Inflammatory macrophage treated with lipopolysaccharide for 4 hours (primary cell): Measurements from ENCODE around the gene HOXA4.
A peak's percentile ranks its signal among the peaks of the same experiment; 100 is the strongest.

Experiments
- DNase-seq: peaks from one replicate; pipeline ENCODE4 v3.0.0-alpha.2; 2020

Gene HOXA4

DNA sequence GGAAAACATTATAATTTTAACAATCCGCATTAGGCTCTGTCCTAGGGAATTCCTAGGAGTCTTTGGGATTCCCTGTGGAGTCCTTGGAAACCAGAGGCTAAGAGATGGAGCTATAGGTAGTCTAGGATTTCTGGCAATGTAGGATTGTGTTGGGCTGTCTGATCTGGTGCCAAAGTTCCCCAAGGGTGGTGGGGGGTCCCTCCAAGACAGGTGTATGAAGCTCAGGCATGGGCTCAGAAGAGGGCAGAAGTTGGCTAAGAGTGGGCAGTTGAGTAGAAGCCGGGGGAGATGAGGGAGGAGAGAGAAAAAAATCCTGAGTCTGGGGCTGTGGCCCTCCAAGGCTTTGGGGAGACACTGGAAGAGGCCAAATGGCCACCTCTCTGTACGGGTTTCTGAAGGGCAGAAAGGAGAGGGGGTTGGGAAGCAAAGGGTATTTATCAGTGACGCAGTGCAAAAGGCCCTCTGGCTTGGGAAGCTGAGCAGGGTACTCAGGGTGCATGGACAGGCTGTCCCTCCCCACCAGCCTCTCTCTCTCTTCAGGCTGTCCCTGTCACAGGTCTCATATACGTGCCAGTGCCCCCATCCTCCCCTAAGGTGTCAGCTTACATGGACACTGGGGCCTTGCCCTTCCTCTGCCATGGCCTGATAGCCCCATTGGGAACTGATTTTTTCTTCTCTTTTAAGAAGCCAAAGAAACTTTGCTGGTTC lies 16.1 kb upstream of the HOXA4 start:
- no peak for DNase-seq

DNA sequence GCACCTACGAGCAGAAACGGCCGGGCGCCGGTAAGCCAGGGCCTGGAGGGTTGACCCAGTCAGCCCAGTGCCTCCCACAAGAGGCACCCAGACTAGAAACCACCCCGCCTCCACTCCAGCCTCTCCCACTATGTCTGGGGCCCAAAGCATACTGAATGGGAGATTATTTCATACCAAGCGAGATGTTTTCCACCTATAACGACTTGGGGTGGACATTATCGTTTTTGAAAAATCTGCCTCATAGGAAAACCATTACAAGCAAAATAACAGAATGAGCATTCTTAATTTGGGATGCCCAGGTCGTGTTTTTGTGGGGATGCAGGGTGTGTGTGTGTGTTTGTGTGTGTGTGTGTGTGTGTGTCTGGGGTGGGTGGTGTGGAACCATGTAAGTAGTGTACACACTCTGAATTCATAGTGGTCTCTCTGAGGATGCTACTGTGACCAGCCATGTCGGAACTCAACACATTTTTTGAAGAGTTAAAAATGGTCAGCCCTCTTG lies 15.4 kb upstream of the HOXA4 start:
- no peak for DNase-seq

DNA sequence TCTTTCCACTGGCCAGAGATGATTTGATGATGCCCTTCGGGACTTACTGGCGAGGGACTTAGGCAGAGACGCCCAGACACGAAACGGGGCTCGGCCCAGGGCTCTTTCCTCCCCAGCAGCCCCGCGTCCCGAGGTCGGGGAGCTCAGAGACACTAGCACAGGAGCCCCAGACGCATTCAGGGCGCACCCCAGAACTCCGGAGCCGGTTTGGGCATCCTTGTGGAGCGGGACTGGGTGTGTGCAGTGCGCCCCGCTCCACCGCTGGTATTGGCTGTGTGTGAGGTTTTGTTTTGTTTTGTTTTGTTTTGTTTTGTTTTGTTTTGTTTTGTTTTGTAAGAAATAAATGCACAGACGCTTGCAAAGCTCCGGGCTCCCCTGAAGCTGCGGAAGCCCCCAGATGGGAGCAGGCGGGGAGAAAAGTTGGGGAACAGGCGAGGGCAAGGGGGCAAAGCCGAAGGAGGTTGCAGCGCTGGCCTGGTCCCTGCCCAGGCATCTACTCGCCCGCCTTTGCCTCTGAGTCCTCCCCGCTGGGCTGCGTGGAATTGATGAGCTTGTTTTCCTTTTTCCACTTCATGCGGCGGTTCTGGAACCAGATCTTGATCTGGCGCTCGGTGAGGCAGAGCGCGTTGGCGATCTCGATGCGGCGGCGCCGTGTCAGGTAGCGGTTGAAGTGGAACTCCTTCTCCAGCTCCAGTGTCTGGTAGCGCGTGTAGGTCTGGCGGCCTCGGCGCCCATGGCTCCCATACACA lies 14.8 kb upstream of the HOXA4 start:
- DNase-seq = no peak

DNA sequence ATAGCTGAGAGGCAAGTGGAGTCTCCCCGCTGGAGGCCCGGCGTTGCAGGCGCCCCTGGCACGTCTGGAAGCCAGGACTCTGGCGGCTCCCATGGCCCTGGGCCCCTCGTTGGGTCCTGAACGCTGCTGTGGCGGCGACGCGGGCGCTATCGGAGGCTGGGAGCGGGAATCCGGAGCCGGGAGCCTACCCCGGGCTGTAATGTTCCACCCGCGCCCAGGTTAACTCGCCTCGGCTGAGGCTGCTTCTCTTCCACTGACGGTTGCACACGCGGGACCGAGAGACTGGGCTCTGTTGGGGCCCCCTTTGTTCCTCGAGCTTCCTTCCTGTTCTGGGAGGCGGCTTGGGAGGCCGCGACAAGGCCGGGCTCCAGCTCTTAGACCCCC lies 14.2 kb upstream of the HOXA4 start:
- DNase-seq = no peak

DNA sequence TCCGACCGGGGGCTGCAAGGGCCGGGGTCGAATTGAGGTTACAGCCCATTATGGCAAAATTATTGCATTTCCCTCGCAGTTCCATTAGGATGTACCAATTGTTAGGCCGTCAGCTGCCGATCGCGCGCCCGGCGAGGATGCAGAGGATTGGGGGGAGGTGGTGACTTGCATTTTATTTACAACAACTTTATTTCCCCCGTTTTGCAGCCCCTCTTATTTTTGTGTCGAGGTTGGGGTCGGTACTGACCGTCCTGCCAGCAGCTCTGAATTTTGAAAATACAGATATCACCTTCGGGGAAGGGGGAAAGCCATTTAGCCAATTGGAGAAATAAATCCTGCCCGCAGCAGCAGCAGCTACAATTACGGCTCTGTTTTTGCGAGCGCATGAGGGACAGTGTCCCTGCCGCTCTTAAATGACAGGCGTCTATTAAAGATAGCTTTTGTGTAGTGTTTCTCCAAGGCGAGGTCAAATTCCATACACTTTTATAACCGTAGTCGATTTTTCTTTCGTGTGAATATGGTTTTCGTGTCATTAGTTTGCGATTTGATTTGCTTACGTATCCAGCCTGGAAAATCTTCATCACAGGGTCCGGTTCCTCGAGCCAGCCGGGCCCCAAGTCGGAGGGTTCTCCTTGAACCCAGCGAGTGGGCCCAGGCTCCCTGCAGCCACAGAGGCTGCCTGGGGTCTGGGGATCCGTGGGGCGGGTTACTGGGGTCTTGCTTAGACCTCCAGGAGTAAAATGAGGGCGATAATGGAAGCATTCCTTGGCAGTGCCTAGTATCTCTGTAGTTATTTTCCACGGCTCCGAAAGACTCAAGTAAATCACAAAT lies 13.6 kb upstream of the HOXA4 start:
- DNase-seq = no peak

DNA sequence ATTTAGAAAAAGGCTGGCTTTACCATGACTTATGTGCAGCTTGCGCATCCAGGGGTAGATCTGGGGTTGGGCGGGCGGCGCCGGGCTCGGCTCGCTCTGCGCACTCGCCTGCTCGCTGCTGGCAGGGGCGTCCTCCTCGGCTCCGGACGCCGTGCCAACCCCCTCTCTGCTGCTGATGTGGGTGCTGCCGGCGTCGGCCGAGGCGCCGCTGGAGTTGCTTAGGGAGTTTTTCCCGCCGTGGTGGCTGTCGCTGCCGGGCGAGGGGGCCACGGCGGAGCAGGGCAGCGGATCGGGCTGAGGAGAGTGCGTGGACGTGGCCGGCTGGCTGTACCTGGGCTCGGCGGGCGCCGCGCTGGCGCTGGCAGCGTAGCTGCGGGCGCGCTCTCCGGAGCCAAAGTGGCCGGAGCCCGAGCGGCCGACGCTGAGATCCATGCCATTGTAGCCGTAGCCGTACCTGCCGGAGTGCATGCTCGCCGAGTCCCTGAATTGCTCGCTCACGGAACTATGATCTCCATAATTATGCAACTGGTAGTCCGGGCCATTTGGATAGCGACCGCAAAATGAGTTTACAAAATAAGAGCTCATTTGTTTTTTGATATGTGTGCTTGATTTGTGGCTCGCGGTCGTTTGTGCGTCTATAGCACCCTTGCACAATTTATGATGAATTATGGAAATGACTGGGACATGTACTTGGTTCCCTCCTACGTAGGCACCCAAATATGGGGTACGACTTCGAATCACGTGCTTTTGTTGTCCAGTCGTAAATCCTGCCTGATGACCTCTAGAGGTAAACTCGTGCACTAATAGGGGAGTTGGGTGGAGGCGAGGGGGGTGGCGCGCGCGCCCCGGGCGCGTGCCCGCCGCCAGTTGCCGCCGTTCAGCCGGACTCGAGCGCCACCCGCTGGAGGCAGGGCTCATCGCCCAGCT lies 12.7 kb upstream of the HOXA4 start, which contains the start of gene HOXA5:
TSS of gene HOXA5 (minus strand) at position 659 of the 927 bp plus-strand sequence. CDS start at position 585, 74 bp downstream.
- DNase-seq = peak; percentile 70

DNA sequence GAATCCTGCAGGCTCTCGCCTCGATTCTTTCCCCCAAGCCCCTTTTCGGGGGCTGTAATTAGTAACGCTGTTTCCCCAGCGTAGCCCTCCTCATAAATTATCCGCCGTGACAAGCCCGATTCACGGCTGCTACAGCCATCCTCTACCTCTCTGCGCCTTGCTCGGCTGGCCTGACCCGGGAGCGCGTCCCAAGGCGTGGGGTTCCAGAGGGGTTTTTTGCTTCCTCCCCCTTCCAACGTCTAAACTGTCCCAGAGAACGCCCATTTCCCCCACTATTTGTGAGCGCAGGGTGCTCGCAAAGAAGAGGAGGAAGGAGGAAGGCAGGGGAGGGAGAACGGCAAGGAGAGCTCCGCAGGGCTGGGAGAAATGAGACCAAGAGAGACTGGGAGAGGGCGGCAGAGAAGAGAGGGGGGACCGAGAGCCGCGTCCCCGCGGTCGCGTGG lies 12.0 kb upstream of the HOXA4 start:
- no peak for DNase-seq

DNA sequence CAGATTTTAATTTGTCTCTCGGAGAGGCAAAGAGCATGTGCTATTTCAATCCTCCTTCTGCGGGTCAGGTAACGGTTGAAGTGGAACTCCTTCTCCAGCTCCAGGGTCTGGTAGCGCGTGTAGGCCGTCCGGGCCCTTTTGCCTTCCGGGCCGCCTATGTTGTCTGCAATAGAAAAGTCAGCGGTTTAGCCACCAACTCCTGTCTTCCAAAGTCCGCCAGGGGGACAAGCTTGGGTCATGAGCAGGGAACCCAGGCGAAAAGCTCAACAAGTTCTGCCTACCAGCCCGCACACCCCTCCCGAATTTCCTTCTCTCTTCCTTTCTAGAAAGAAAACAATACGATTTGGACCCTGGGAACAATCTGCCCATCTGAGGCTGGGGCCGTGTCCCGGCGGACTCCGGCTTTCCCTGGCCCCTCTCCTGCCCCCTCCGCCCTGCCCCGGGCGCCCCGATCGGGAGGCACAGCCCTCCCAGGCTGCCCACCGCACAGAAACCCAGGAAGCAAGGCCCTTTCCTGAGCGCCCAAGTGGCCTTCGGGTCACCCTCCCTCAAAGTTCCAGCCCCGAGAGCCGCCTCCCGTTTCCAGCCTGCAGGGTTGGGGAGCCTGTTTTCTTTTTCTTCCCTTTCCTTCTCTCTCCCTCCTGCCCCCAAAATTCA lies 11.5 kb upstream of the HOXA4 start:
- DNase-seq = no peak

DNA sequence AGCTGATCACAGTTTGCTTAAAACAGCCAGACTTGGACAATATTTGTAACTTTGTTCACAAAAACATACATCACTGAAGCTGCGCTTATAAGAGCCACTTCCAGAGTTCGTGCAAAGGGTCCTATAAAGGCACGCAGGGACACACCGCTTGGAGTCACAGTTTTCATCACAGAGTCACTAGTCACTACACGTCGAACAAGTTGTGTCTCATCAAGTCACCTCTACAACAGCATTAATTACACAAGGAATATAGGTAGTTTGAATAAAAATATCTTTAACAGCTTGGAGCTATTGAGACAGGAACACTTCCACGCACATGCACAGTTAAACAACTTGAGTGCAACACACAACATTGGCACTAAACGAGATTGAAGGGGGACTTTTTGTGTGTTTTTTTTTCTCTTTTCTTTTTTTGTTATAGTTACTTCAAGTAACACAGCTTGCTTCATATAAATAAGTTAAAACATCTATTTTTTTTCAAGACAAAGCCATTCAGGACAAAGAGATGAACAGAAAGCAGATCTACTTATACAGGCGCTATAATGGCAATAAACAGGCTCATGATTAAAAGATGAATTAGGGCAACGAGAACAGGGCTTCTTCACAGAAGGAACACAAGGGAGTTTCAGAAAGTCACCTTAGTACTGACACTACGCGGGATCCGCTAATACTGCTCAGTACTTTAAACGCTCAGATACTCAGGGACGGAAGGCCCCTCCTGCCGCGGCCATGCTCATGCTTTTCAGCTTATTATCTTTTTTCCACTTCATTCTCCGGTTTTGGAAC lies 10.8 kb upstream of the HOXA4 start:
- no peak for DNase-seq

DNA sequence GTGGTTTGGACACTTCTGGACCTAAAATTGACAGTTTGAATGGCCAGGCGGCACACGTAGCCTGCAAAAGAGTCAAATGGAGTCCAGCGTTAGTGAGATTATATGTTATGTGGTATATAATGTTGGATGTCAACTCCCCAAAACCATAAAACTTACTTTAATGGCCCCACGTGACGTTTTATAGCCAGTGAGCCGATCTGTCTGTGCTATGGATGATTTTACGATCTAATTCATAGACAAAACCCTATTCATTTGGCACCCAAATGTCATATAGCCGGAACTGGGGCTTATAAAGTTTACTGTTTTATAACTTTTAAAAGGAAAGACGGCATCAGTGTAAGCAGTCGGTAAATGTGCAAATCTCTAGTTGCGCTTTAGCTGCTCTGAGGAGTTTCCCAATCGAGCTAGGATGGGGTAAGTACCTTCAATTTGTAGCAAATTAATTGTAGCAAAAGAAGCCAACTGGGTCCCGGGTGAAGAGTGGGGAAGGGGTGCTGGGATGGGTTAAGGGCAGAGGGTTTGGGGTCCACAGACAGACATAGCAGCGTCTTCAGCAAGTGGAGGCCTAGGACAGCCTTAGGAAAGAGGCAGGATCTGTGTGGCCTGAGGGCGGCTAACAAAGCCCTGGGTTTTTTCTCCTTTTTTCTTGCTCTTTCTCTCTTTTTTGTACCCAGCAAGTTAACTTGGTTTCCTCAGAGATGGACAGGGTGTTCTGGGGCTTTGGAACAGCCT lies 9.7 kb upstream of the HOXA4 start:
- DNase-seq = no peak

DNA sequence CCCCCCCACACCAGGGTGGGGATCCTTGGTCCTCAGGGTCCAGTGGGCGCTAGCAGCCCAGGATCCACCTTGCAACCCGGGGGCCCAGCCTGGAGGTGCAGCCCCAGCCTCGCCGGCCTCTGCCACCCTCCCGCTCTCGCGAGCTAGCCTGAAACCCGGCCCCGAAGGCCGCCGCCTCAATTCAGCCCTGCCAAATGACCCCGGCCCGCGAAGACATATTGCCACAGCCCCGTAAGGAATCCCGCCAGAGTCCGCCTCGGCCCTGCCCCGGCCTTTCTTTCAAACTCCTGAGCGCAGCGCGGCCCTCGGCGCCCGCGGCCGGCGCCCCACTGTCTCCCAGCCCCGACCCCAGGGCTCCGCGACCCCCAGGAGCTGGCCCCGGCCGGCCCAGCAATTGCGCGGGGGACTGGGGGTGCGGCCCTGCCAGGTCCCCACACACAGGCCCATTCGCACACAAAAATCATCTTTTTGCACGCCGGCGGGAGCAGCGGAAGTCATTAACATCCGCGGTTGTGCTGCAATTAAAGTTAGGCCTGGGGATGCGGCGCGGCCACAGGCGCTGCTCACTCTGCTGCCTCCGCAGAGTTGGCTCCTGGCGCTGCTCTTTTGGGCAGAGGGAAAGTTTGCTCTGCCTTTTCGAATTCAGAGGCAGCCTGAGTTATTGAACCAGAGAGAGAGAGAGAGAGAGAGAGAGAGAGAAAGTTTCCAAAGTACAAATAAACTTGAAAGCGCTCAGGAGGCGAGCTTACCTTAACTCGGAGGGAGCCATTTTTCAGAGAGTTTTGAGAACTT lies 9.0 kb upstream of the HOXA4 start:
- no peak for DNase-seq

DNA sequence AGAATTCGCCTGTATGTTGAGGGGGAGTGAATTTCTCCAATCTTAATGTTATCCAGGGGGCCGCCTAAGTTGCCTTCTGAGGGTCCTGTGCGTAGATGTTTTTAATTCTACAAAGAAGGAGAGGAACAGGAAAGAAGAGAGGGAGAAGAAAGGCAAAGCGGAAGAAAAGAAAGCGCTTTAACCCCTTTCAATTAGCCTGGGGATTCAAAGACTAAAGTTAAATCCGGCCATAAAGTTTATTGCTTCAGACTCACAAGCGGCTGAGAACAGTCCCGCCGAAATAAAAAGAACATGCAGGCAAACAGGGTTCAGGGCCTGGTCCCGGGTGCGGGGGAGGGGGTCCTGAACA lies 8.4 kb upstream of the HOXA4 start:
- DNase-seq = no peak

DNA sequence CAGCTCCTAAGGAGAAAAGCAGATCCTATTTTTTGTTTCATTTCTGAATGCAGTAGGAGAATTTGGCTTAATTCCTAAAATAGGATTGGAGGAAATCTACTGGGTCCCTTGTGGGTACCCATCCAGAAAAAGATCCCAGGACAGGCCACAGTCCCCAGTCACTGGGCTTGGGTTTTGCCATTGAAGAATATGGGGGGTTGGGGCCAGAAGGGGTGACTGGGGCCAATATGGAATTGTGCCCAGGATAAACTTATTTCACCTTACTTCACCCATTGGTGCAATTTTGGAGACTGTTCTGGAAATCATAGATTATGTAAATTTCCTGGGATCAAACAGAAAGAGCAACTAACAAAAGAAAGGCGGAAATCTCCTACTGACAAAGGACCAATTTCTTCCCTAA lies 7.9 kb upstream of the HOXA4 start:
- no peak for DNase-seq

DNA sequence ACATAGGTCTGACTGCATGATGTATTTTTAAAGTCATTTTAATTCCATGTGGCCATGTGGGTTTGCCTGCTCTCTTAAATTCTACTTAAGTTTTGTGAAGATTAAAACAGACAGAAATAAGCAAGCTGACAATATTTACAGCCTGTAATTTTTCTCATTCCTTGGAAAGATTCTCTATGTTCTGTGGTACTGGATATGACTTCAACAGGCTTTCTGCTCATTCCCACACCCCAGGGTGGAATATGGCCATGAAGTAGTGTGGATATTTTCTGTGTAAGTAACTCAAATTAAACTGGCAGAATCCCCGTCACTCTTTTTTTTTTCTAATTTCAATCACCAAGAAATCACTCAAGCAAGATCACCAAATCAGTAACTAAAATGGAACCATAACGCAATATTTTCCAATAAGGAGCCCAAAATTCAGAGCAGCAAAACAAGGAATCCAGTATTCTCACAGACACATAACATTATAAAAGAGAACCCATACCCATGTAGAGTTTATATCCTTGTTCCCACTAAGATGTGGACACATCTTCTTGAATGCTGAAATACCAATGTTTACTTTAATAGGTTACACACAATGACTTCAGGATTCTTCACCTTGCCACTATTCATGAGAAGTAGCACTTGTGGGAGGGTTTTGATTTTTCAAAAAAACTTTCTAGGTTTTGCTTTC lies 7.2 kb upstream of the HOXA4 start:
- no peak for DNase-seq

DNA sequence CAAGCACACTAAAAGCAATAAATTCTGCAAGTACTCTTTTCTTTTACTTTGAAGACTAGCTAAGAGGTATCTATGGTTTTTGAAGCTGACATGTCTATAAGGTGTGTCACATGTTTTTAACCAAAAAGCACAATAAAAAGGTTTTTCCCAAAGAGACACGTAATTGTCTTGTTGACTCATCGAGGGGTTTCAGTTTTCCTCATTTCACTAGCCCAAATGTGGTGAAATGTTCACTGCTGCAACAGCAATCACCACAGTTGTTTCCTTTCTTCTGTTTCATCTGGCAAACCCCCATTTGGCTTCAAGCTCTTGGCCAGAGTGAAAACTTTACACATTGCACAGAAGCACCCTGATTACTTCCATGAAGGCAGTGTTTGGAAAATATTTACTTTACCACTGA lies 3.8 kb upstream of the HOXA4 start:
- peak; percentile 94 for DNase-seq

DNA sequence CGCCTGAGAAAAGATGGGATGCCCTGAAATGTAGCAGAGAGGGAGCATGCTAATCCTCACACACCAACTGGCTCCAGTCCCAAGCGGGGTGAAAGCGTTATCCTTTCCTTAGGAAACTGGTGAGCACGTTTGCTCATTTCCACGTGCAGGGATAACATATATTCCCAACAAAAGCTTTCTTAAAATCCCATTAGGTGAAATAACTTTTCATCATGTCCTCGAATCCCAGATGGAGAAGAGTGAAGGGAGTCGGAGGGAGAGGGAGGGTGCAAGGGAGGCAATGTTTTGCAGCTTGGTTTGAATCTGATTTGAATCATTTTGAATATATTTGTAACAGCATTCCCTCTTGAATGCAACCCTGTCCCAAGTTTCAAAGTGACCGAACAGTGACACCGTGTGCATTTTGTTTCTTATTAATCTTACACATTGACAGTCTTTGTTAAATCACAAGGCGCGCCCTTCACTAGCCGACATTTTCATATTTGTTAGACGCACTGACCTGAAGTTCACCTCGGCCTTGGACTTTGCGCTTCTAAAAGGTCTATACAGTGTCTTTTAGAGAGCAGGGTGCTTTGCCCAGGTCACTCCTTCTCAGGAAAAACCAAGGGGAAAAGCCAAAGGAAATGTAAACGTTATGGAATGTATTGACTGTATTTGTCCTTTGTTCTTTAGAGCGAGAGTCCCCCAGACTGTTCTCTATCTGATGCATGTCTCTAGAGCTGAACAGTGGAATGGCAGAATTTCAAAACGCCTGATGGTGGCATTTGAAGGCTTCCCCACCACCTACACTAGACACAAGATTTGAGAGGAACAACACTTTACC lies 3.1 kb upstream of the HOXA4 start:
- DNase-seq = peak; percentile 31

DNA sequence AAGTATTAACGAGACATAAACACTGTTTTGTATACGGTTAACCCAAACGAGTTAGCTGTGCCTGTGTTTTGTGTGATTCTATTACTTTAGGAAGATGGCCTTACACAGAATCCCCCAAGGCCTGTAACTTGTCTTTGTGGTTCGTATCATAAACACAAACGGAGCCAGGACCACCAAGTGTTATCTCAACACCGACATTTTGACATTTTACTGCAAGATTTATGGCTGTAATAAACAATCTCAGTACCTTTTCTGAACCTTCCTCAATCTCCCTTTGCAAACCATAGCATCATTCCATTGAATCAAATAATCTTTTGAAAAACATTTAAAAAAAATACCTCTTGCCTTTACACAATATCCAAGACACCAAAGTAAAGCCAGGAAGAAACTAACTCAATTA lies 2.4 kb upstream of the HOXA4 start:
- DNase-seq = no peak

DNA sequence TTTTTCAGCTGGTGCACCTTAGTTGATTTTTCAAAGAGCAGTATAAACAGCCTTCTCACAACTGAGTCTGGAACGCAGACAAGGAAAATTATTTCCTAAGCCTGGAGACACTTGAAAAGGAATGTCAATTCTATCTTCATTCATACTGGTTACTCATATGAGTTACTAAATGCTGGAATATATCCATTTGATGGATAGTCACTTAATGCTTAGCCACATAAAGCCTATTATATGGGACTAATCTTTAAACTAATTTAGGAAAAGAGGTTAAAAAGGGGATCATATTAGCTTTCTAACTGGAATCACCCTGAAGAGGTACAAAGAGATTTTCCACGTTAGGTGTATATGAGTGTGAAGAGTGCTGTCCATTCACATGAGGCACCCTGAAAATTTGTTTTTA lies 1.7 kb upstream of the HOXA4 start:
- DNase-seq = no peak
